Left ventricle myocardium superior (tissue), 1 donor: ENCODE data around the gene TECPR1. TPM values are rescaled to one million over a fixed set of nuclear protein-coding genes. Genes with fewer than 3 reads are reported as not detected.

Experiments
- ATAC-seq: fragments of 200-7000 bp; cut with Tn5 transposase; one replicate; pipeline ENCODE4 v1.9.1; 2020; ENCODE audit warnings: mild to moderate bottlenecking, moderate library complexity
- DNase-seq: peaks from one replicate; pipeline ENCODE4 v3.0.0-alpha.2; 2020
- intact Hi-C: fragments of 100-400 bp; cut with micrococcal nuclease; formaldehyde crosslinking; loops from one replicate; pipeline ENCODE4 v1.11.0; 2022
- total RNA-seq: library from RNA; stranded (reverse); fragmentation: NEBNext Ultra II Directional; extraction: Animal tissue kit (Norgen Biotek cat#: 25700); gene quantifications from one replicate; pipeline ENCODE4 v1.2.1, GENCODE V29; 2021
- donor health status: DM: no; HTN: yes; CAD: no; lungs with severe emphysema.

TECPR1 gene
- total RNA-seq, 1 donor from 2014 or later = 25.2 TPM

DNA sequence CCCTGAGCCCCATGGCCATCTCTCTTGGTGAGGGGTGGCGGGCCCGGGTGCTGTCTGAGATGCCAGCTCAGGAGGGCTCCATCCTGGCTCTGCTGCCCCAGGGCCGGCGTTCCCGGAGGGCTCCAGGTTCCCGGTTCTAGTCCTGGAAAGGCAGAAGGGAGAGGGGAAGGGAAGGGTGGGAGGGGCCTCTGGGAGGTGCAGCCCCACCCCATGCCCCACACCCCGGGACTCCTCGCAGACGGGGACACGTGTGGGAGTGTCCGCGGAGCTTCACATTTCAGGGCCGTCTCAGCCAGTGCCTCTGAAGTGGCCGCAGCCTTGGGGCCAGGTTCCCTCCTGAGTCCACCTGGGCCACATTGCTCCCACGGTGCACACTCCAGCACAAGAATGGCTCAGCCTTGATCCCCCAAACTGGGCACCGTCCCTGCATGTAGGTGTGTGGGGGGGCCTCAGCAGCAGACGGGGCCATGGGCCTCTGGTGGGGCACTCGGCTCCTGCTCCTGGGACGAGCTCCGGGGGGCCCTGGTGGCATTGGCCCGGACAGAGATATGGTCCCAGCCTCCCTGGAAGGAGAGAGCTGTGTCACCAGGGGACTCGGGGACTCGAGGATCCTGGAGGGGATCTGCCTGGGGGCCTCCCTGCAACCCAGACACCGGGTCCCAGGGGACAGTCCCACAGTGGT lies 35.0 kb downstream of the TECPR1 start:
- ATAC-seq (no peak), DNase-seq (no peak)
- intact Hi-C loops = no loop called here

- no peak for ATAC-seq
- intact Hi-C loops = no loop called here
- DNase-seq = no peak
Measured at GRCh38 chr7:98215561-98216495, 36.2 kb downstream of the TECPR1 start.

DNA sequence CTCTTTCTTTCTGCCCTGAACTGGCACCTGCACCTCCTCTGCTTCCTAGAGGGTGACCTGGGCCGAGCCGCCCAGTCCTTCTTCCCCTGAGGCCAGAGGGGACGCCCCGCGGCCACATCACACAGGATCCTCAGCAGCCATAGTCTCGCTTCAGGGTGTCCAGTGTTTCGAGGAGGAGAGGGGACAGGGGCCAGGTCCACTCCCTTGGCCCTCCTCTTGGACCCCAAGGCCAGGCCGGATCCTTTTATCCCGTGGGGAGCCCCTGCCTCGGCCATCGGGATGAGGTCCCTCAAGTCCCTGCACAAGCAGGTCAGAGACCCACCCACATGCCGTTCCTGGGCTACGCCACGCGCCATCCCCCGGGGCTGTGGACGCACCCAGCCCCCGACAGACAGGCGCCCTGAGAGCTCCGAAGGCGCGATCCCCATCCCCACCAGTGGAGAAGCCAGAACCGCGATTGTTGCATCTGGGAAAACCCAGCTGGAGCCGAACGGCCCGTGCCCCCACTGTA lies 37.2 kb downstream of the TECPR1 start:
- no peak for DNase-seq
- no peak for ATAC-seq
- intact Hi-C loops = no loop called here

DNA sequence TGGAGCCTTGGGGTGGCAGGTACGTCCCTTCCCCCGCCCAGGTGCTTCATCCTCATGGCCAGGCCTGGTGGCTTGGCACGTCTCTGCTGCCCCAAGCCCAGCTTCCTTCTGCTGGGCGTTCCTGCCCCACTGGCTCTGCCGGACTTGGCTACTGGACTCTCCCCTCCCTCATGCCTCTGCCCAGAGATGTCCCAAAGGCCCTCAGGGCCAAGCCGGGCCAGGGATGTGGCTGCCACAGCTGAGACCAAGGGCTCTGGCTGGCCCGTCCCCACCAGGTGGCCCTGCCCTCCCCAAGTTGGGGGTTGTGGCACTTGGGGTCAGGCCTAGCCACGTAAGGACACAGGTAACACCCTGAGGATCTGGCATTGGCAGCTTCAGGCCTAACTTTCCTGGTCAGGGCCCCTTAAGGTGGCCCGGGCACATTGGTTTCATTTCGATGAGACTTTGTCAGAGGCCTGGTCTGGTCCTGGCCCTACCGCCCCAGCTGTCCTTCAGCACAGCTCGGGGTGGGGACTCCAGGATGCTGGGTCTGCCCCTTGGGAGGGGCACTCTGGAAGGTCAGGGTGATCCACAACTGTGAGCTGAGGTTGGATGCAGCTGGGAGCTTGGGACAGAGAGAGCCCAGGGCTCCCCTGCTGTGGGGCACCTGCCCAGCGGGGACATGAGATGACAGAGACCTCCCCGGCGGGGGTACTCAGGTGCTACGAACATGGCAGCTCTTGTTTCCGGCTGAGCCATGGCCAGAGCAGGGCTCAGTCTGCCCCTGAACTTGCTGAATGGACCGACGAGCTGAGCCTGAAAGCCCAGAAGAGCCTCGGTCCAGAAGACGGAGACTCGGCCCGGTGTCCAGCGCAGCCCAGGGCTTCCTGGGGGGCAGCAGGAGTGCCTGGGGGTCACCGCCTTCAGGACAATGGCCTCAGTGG lies 37.9 kb downstream of the TECPR1 start:
- no peak for ATAC-seq
- no peak for DNase-seq
- intact Hi-C loops = no loop called here

GRCh38 chr7:98213296-98213887 lies 38.6 kb downstream of the TECPR1 start:
- intact Hi-C loops = no loop called here
- ATAC-seq (no peak), DNase-seq (no peak)

- intact Hi-C loops = no loop called here
- DNase-seq (no peak), ATAC-seq (no peak)
Measured at GRCh38 chr7:98212532-98213041, 39.4 kb downstream of the TECPR1 start.

DNA sequence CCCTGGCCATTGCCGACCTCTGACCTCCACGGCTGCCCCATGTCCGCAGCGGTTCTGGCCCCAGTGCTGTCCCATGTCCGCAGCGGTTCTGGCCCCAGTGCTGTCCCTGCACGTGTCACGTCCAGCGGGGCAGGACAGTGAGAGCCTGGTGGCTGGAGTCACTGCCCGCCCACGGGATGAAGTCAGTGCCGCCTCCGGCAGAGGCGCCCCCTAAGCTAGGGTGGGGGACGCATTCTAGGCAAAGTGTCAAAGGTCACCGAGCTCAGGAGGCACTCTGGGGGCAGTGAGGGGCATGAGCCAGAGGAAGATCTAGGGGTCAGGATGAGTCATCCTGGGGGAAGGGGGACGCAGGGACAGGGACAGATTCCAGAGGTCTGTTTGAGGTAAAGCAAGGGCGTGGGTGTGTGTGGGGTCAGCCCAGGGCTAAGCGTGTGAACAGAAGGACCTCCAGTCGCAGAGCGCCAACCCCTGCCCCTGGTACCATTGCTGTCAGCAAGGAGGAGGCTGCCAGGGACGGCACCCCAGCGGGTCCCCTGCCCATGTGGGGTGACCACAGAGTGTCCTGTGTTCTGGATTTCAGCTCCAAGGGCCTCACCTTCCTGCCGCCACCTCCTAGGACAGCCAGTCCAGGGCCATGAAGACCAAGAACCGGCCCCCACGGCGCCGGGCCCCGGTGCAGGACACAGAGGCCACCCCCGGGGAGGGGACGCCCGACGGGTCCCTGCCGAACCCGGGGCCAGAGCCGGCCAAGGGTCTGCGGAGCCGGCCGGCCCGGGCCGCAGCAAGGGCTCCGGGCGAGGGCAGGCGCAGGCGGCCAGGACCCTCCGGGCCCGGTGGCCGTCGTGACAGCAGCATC lies 40.1 kb downstream of the TECPR1 start:
- ATAC-seq (peak; percentile 10), DNase-seq (no peak)
- intact Hi-C loops = no loop called here

- intact Hi-C loops = no loop called here
- DNase-seq (no peak), ATAC-seq (peak; percentile 31)
Measured at GRCh38 chr7:98211221-98211675, 40.8 kb downstream of the TECPR1 start, which contains the start of gene BHLHA15. Gene BHLHA15 (plus strand): TSS chr7:98211439. CDS start chr7:98212310, 871 bp downstream.

GRCh38 chr7:98210513-98211220 lies 41.4 kb downstream of the TECPR1 start:
- peak; percentile 31 for ATAC-seq
- peak; percentile 35 for DNase-seq
- intact Hi-C loops = no loop called here

GRCh38 chr7:98209166-98209920 lies 42.7 kb downstream of the TECPR1 start:
- DNase-seq (no peak), ATAC-seq (no peak)
- intact Hi-C loops = no loop called here

DNA sequence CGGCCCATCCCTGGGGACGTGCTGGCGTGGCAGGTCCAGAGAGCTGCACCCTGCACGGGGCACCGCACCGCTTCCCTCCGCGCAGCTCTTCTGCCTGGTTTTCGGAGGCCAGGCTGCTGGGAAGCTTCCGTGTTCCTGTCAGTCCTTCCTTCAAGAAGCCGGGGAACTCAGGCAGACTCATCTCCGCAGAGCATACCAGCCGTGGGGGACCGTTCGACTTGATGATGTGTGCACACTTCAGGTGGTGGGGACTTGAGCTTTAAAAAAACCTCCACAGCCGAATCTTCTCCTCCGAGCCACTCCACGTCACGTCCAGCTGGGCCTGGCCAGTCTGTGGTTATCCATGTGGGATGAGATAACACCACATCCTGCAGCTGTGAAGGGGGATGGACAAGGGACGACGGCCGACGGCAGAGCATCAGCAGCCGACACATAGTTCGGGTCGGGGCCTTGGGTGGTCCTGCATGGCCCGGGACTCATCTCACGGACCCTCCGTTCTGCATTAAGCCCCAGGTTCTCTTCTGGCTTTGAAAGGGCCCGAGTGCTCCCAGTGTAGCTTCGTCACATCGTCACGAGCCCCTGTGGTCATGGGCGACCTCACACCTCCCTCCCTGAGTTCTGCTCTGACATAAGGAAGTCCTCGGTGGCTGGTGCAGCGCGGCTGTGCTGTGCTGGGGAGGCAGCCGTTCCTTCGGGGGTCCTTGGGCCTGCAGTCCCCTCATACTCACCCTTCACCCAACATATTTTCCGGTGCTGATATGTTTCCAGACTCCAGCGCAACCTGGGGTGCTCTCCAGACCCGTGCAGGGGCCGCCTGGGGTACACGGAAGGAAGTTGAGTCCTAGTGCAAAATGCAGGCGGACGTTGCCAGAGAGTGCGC lies 45.3 kb downstream of the TECPR1 start:
- DNase-seq = no peak
- ATAC-seq = no peak
- intact Hi-C loops = no loop called here

DNA sequence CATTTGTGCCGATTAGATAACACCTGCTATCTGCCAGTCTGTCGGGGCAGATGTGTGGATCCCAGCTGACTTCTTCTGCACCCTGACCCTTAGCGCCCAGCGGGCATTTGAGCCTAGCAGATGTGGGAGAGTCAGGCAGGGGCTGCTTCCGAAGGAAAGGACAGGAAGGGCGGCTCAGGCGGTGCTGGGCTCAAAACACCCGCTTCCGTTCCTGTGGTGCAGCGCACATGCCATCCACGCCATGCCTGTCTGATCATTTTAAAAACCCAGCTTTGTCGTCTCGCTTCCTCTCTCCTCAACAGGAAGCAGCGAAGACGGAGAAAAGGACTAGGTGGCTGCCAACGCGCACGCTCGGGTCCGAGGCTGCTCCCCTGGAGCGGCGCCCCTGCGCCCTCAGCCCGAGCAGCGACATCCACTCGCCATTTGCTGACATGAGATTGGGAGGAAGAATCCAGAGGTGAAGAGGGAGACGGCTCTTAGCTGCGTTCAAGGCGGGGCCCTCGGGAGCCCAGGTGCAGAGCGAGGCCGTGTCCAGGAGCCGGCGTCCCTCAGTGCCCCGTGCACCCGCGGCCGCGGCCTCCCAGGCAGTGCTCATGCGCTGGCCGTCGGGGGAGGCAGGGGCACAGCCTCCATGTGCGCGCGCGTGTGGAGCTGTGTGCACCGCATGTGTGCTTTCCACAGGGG lies 46.7 kb downstream of the TECPR1 start:
- ATAC-seq (no peak), DNase-seq (no peak)
- intact Hi-C loops = no loop called here

- ATAC-seq = no peak
- no peak for DNase-seq
- intact Hi-C loops = no loop called here
Measured at GRCh38 chr7:98204670-98205069, 47.4 kb downstream of the TECPR1 start.

DNA sequence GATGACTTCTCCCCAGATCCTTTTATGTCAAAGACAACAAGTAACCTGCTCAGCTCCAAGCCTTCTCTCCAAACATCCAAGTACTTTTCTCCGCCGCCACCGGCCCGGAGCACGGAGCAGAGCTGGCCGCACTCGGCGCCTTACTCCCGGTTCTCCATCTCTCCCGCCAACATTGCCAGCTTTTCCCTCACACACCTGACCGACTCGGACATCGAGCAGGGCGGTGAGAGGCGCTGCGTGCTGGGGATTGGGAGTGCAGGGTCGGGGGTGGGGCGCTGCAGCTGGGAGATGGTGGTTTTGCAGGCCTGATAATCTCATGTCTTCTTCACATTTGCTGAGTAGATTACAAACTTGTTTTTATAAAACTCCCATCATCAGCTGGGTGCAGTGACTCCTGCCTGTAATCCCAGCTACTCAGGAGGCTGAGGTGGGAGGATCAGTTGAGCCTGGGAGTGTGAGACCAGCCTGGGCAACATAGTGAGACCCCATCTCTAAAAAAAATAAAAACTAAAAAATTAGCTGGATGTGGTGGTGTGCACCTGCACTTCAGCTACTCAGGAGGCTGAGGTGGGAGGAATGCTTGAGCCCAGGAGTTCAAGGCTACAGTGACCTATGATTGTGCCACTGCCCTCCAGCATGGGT lies 47.9 kb downstream of the TECPR1 start:
- no peak for DNase-seq
- intact Hi-C loops = no loop called here
- no peak for ATAC-seq
